HUES6 (cell line): ENCODE data around the gene SHOC2.
"Not testable (repeated sequence)": the region's sequence is repeated elsewhere in the genome, so short reads cannot be mapped to it uniquely, and the experiment has no call there.

ENCODE experiments used
- H3K27ac ChIP-seq: 2 replicates; pipeline ENCODE4 v1.7.0; 2013; ENCODE audit warnings: low read depth, mild to moderate bottlenecking, low read length, inconsistent platforms
- H3K27me3 ChIP-seq: 2 replicates; pipeline ENCODE4 v1.6.1; 2013; ENCODE audit warnings: low read length; ENCODE audit not compliant: control insufficient read depth, insufficient read depth
- H3K36me3 ChIP-seq: 2 replicates; pipeline ENCODE4 v1.6.1; 2013; ENCODE audit warnings: low read length; ENCODE audit not compliant: control insufficient read depth, insufficient read depth
- H3K4me1 ChIP-seq: 2 replicates; pipeline ENCODE4 v1.6.1; 2013; ENCODE audit warnings: low read length; ENCODE audit not compliant: control insufficient read depth, insufficient read depth
- H3K4me3 ChIP-seq: 2 replicates; pipeline ENCODE4 v1.5.1; 2013; ENCODE audit warnings: low read depth, low read length
- H3K9ac ChIP-seq: one replicate; pipeline ENCODE4 v1.6.1; 2013; ENCODE audit warnings: mild to moderate bottlenecking, low read length
- H3K9me3 ChIP-seq: 2 replicates; pipeline ENCODE4 v1.6.1; 2013; ENCODE audit warnings: low read depth, low read length; ENCODE audit not compliant: control insufficient read depth, insufficient read depth

The SHOC2 gene

GRCh38 chr10:110903280-110904278, 15.8 kb upstream of the SHOC2 start:
- Histone ChIP-seq H3K27me3 (no peaks in the 10 kb centered on the region), H3K9ac (no peak overlapping the region), H3K36me3 (peaks cover 6% of the 10 kb centered on the region; the same call in 1 of the 2 replicates), H3K4me1 (no peaks in the 10 kb centered on the region; the same call in 1 of the 2 replicates), H3K4me3 (no peak overlapping the region), H3K9me3 (no peaks in the 10 kb centered on the region), H3K27ac (no peak overlapping the region)

GRCh38 chr10:110910138-110910537, 9.3 kb upstream of the SHOC2 start:
- no peaks in the 10 kb centered on the region for H3K9me3 ChIP-seq
- no peak overlapping the region for H3K9ac ChIP-seq
- H3K4me3 ChIP-seq: no peak overlapping the region
- peaks cover 7% of the 10 kb centered on the region for H3K36me3 ChIP-seq
- no peaks in the 10 kb centered on the region for H3K27me3 ChIP-seq
- no peak overlapping the region for H3K27ac ChIP-seq
- no peaks in the 10 kb centered on the region; the same call in 1 of the 2 replicates for H3K4me1 ChIP-seq

- Histone ChIP-seq H3K4me3 (no peak overlapping the region), H3K27ac (no peak overlapping the region), H3K9ac (no peak overlapping the region), H3K36me3 (peaks cover 7% of the 10 kb centered on the region), H3K4me1 (peaks cover 6% of the 10 kb centered on the region), H3K9me3 (no peaks in the 10 kb centered on the region), H3K27me3 (no peaks in the 10 kb centered on the region)
Measured at GRCh38 chr10:110912374-110912773, 7.0 kb upstream of the SHOC2 start.

GRCh38 chr10:110914431-110914830, 5.0 kb upstream of the SHOC2 start:
- peaks cover 11% of the 10 kb centered on the region for H3K4me1 ChIP-seq
- no peaks in the 10 kb centered on the region for H3K9me3 ChIP-seq
- H3K27me3 ChIP-seq: no peaks in the 10 kb centered on the region
- no peak overlapping the region for H3K9ac ChIP-seq
- no peak overlapping the region for H3K4me3 ChIP-seq
- H3K36me3 ChIP-seq: peaks cover 7% of the 10 kb centered on the region
- no peak overlapping the region for H3K27ac ChIP-seq

- Histone ChIP-seq H3K9me3 (no peaks in the 10 kb centered on the region), H3K36me3 (peaks cover 7% of the 10 kb centered on the region), H3K4me3 (no peak overlapping the region), H3K27ac (no peak overlapping the region), H3K4me1 (peaks cover 11% of the 10 kb centered on the region), H3K27me3 (no peaks in the 10 kb centered on the region), H3K9ac (no peak overlapping the region)
Measured at GRCh38 chr10:110915035-110915434, 4.4 kb upstream of the SHOC2 start.

GRCh38 chr10:110915600-110915999, 3.8 kb upstream of the SHOC2 start:
- not testable (repeated sequence) for H3K9me3 ChIP-seq, H3K36me3 ChIP-seq, H3K27me3 ChIP-seq, H3K9ac ChIP-seq, H3K27ac ChIP-seq, H3K4me3 ChIP-seq
- H3K4me1 ChIP-seq: peaks cover 13% of the 10 kb centered on the region

GRCh38 chr10:110916554-110917346, 2.7 kb upstream of the SHOC2 start:
- Histone ChIP-seq H3K9me3 (no peaks in the 10 kb centered on the region), H3K36me3 (peaks cover 5% of the 10 kb centered on the region), H3K27me3 (no peaks in the 10 kb centered on the region), H3K4me3 (no peak overlapping the region), H3K27ac (no peak overlapping the region), H3K9ac (no peak overlapping the region), H3K4me1 (peaks cover 14% of the 10 kb centered on the region)

GRCh38 chr10:110918269-110918642, 1.1 kb upstream of the SHOC2 start:
- H3K27ac ChIP-seq: peak overlapping the region; percentile 82
- 0 out of 2 replicates have a peak, but pooled peaks cover 4% of the 10 kb centered on the region for H3K36me3 ChIP-seq
- peaks cover 14% of the 10 kb centered on the region for H3K4me1 ChIP-seq
- peak overlapping the region; percentile 85 for H3K9ac ChIP-seq
- H3K9me3 ChIP-seq: no peaks in the 10 kb centered on the region
- H3K4me3 ChIP-seq: peak overlapping the region; percentile 79
- H3K27me3 ChIP-seq: no peaks in the 10 kb centered on the region

GRCh38 chr10:110918643-110919348, 608 bp upstream of the SHOC2 start, which contains the start of gene BBIP1:
Gene BBIP1, minus strand, starts transcription at chr10:110919180. Its CDS starts 1,023 bp downstream, at chr10:110918157.
- Histone ChIP-seq H3K9me3 (no peaks in the 10 kb centered on the region), H3K9ac (peak within 1 kb of the TSS; percentile 85), H3K4me3 (peak within 1 kb of the TSS; percentile 97), H3K27me3 (no peaks in the 10 kb centered on the region), H3K4me1 (peaks cover 14% of the 10 kb centered on the region), H3K27ac (peak within 1 kb of the TSS; percentile 82), H3K36me3 (0 out of 2 replicates have a peak, but pooled peaks cover 4% of the 10 kb centered on the region)

GRCh38 chr10:110919971-110920881, 822 bp downstream of the SHOC2 start:
- H3K4me1 ChIP-seq: peaks cover 14% of the 10 kb centered on the region
- peak overlapping the region; percentile 74 for H3K9ac ChIP-seq
- no peak overlapping the region for H3K27ac ChIP-seq

More at GRCh38 chr10:110919971-110920881, 822 bp downstream of the SHOC2 start:
- H3K27me3 ChIP-seq: no peaks in the 10 kb centered on the region
- no peaks in the 10 kb centered on the region for H3K9me3 ChIP-seq
- no peaks in the 10 kb centered on the region for H3K36me3 ChIP-seq
- H3K4me3 ChIP-seq: peak overlapping the region; percentile 97
